Lower lobe of right lung (tissue), 2 donors: Measurements from ENCODE around the gene PTPRN2. TPM values are rescaled to one million over a fixed set of nuclear protein-coding genes. Genes with fewer than 3 reads are reported as not detected.
A peak's percentile ranks its signal among the peaks of the same experiment; 100 is the strongest.
"Not testable (repeated sequence)": the region's sequence is repeated elsewhere in the genome, so short reads cannot be mapped to it uniquely, and the experiment has no call there.

ENCODE experiments used
- ATAC-seq, 2 donors: fragments of 200-7000 bp; cut with Tn5 transposase; one replicate each; pipeline ENCODE4 v1.9.1; 2020 to 2022; ENCODE audit warnings: mild to moderate bottlenecking in 2 of 2, moderate library complexity in 2 of 2
- DNase-seq: peaks from one replicate; pipeline ENCODE4 v3.0.0-alpha.2; 2020
- H3K27ac ChIP-seq: fragments of 200-600 bp; one replicate; pipeline ENCODE4 v1.8.0; 2022
- H3K27me3 ChIP-seq: fragments of 200-600 bp; one replicate; pipeline ENCODE4 v1.8.0; 2022; ENCODE audit warnings: low read depth
- H3K36me3 ChIP-seq: fragments of 200-600 bp; one replicate; pipeline ENCODE4 v1.8.0; 2022; ENCODE audit warnings: mild to moderate bottlenecking
- H3K4me1 ChIP-seq: fragments of 200-600 bp; one replicate; pipeline ENCODE4 v1.8.0; 2022
- H3K4me3 ChIP-seq: fragments of 200-600 bp; one replicate; pipeline ENCODE4 v1.8.0; 2022; ENCODE audit warnings: mild to moderate bottlenecking
- H3K9me3 ChIP-seq: fragments of 200-600 bp; one replicate; pipeline ENCODE4 v1.8.0; 2022
- intact Hi-C: fragments of 100-400 bp; cut with DNase I; formaldehyde crosslinking; loops from one replicate; pipeline ENCODE4 v1.11.0; 2022
- total RNA-seq: library from RNA; stranded (reverse); fragmentation: NEBNext Ultra II Directional; extraction: Animal tissue kit (Norgen Biotek cat#: 25700); gene quantifications from one replicate; pipeline ENCODE4 v1.2.1, GENCODE V29; 2021
- TF ChIP-seq, protein P1 (sequence below): fragments of 200-600 bp; IDR thresholded peaks from one replicate; pipeline ENCODE4 v1.8.0; 2022; ENCODE audit warnings: antibody characterized with exemption, mild to moderate bottlenecking
- donor health status: DM: no; HTN: yes; CAD: no; lungs with severe emphysema.

Gene PTPRN2
- total RNA-seq, 1 donor from 2014 or later, result 6.8 TPM

DNA sequence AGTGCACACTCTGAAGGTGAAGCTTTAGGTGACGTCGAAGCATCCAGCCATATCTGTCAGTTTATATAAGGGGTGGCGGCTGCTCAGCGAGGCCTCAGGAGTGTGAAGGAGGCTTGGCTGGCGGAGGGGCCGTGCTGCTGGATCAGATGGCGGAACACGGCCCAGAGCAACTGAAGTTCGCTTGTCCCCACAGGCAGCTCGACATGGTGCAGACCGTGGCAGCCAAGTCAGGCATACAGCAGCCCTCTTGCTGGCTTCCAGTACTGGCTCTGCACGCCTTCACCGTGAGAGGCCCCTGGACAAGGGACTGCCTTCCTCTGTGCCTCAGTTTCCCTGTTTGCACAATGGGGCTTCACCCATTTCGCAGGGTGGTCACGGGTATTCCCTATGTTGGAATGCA is 807.3 kb downstream of the PTPRN2 start:
- H3K4me1 ChIP-seq, result no peaks in the 10 kb centered on the region
- TF ChIP-seq, protein P1, sequence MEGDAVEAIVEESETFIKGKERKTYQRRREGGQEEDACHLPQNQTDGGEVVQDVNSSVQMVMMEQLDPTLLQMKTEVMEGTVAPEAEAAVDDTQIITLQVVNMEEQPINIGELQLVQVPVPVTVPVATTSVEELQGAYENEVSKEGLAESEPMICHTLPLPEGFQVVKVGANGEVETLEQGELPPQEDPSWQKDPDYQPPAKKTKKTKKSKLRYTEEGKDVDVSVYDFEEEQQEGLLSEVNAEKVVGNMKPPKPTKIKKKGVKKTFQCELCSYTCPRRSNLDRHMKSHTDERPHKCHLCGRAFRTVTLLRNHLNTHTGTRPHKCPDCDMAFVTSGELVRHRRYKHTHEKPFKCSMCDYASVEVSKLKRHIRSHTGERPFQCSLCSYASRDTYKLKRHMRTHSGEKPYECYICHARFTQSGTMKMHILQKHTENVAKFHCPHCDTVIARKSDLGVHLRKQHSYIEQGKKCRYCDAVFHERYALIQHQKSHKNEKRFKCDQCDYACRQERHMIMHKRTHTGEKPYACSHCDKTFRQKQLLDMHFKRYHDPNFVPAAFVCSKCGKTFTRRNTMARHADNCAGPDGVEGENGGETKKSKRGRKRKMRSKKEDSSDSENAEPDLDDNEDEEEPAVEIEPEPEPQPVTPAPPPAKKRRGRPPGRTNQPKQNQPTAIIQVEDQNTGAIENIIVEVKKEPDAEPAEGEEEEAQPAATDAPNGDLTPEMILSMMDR, result no peak
- H3K36me3 ChIP-seq, result no peaks in the 10 kb centered on the region
- intact Hi-C loops, result no loop called here
- H3K27ac ChIP-seq, result no peak overlapping the region
- no peaks in the 10 kb centered on the region for H3K27me3 ChIP-seq
- ATAC-seq, result no peak
- DNase-seq, result no peak
- H3K4me3 ChIP-seq, result no peak overlapping the region
- H3K9me3 ChIP-seq, result no peaks in the 10 kb centered on the region

DNA sequence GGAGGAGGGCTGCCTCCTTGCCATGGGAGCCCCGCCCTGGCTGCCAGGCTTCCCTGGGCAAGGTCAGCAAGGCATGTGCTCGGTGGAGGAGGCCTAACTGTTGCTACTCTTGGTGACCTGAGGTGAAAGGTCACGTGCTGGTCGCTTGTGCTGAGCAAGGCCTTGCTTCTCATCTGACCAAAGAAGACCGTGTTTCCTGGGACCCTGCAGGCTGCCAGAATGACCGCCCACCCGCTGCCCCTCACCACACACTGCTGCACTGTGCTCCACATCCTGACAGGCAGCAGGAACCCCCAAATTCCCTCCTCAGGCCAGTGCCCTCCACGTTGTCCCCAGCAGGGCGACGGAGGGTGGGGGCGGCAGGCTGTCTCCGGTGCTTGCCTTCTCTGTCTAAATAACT is 808.4 kb downstream of the PTPRN2 start:
- no peak for DNase-seq
- intact Hi-C loops, result no loop called here
- TF ChIP-seq, protein P1, result no peak

DNA sequence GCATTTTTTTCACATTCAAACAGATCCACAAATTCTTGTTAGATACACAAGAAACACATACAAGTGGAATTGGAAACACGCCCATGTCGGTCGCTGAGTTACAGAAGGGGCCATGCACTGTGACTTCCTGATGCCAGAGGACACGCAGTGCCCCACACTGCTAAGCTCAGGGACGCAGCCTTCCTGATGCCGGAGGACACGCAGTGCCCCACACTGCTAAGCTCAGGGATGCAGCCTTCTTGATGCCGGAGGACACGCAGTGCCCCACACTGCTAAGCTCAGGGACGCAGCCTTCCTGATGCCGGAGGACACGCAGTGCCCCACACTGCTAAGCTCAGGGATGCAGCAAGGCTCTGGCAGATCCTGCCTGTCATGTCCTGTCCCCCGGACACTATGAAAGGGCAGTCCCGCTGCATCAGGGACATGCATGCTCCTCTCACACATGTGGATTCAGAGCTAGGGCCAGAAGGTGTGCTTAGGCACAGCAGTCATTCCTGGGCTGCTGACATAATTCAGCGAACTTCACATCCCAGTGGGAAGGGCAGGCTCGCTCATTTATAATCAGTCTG is 810.3 kb downstream of the PTPRN2 start:
- H3K36me3 ChIP-seq, H3K27ac ChIP-seq, H3K4me1 ChIP-seq, H3K4me3 ChIP-seq, intact Hi-C loops, H3K9me3 ChIP-seq, DNase-seq, ATAC-seq, H3K27me3 ChIP-seq: not testable (repeated sequence)

More for the DNA sequence above, 808.4 kb downstream of the PTPRN2 start:
- Histone ChIP-seq H3K27me3 (no peaks in the 10 kb centered on the region), H3K4me1 (no peaks in the 10 kb centered on the region), H3K4me3 (no peak overlapping the region), H3K9me3 (peaks cover 1% of the 10 kb centered on the region), H3K27ac (no peak overlapping the region), H3K36me3 (no peaks in the 10 kb centered on the region)
- no peak for ATAC-seq

DNA sequence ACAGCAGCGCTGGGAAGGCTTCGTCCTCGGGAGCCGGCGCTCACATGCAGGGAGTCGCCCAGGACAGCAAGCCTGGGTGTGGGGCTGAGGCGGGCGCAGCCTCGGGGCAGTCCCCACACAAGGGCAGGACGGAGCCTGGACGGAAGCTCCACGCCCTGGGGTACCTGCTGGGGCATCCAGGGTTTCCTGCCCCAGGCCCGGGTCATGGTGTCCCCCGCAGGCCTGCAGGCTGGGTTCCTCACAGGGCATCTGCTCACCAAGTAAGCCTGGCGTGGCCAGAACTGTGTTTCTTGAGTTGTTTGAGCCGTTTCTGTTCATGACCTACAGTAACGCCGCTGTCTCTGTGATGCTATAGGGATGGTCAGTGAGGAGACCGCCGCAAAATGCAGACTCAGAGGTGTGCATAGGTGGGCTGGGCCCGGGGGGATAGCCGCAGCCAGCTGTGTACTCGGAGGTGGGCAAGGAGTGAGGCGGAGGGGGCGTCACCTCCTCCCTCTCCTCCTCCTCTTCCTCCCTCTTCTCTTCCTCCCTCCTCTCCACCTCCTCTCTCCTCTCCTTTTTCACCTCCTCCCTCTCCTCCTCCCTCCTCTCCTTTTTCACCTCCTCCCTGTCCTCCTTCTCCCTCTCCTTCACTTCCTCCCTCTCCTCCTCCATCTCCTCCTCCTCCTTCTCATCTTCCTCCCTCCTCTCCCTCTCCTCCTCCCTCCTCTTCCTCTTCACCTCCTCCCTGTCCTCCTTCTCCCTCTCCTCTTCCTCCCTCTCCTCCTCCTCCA is 811.9 kb downstream of the PTPRN2 start:
- intact Hi-C loops, result no loop called here
- no peak overlapping the region for H3K4me3 ChIP-seq
- peak in 1 of 2 donors; percentile 29 for ATAC-seq
- TF ChIP-seq, protein P1, result no peak
- H3K4me1 ChIP-seq, result no peaks in the 10 kb centered on the region
- H3K27ac ChIP-seq, result no peak overlapping the region
- no peaks in the 10 kb centered on the region for H3K27me3 ChIP-seq
- peaks cover 10% of the 10 kb centered on the region for H3K9me3 ChIP-seq
- no peaks in the 10 kb centered on the region for H3K36me3 ChIP-seq
- peak; percentile 35 for DNase-seq

DNA sequence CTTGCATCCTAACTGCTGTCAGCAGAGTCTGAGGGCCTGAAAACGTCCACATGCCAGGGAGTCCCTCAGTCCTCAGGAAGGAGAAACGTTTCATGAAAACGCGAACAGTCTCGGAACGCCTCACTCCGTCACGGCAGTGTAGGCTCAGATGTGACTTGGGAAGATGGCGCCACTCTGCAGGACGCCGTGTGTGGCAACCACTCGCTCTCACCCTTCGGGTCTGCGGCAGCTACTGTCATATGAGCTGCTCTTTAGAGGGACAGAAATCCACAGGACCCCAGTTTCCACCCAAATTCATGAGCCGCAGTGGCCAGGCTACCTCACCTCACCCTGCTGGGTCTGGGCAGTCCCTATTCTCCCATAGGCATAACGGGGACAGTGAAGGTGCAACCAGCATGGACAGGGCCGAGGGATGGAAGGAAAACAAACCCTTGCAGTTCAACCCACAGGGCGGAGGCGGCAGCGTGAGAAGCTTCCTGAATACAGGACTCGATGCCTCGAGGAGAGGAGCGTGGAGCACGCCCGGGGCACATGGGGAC is 812.5 kb downstream of the PTPRN2 start:
- TF ChIP-seq, protein P1, result no peak
- H3K9me3 ChIP-seq, result peaks cover 11% of the 10 kb centered on the region

DNA sequence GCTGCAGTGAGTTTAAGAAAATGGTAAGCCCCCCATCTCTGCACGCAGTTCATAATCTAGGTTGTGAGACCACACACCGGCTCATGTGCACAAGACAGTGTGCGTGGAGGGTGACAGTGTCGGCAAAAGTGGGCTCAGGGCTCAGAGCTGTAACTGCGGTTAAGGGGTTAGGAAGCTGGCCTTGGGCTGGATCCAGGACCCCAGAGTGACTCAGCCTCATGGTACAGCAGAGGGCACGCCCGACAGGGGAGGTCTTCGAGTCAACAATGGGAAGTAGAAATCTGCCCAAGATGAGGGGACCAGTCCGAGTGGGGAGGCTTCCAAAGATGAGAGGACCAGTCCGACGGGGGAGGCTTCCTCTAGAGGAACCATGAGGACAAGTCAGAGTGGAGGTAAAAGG is 813.1 kb downstream of the PTPRN2 start:
- ATAC-seq, result no peak

More for the DNA sequence above, 812.5 kb downstream of the PTPRN2 start:
- Histone ChIP-seq H3K4me1 (no peaks in the 10 kb centered on the region), H3K27ac (no peak overlapping the region), H3K4me3 (no peak overlapping the region), H3K36me3 (no peaks in the 10 kb centered on the region), H3K27me3 (no peaks in the 10 kb centered on the region)
- no peak for ATAC-seq
- DNase-seq, result peak; percentile 19
- intact Hi-C loops, result no loop called here

More for the DNA sequence above, 813.1 kb downstream of the PTPRN2 start:
- intact Hi-C loops, result no loop called here
- H3K4me1 ChIP-seq, result no peaks in the 10 kb centered on the region
- H3K9me3 ChIP-seq, result peaks cover 11% of the 10 kb centered on the region
- no peak overlapping the region for H3K27ac ChIP-seq
- H3K36me3 ChIP-seq, result no peaks in the 10 kb centered on the region
- TF ChIP-seq, protein P1, result no peak
- H3K4me3 ChIP-seq, result no peak overlapping the region
- DNase-seq, result no peak
- H3K27me3 ChIP-seq, result peaks cover 3% of the 10 kb centered on the region
